AG10803 (cell line): ENCODE results near the gene NAV3.

Source experiments
- DNase-seq: peaks from one replicate; pipeline ENCODE4 v3.0.0; 2010; ENCODE audit warnings: low read depth
- H3K4me3 ChIP-seq: 2 replicates; pipeline ENCODE4 v1.5.1; 2011; ENCODE audit warnings: mild to moderate bottlenecking, low read length, control low read depth
- CTCF ChIP-seq: conservative IDR thresholded peaks from 2 replicates; pipeline ENCODE4 v1.5.1; 2011; ENCODE audit warnings: mild to moderate bottlenecking, low read length, control low read depth, inconsistent platforms

Gene NAV3

GRCh38 chr12:77830583-77831351, at the start of gene NAV3:
NAV3 (plus strand) TSS chr12:77830894; CDS start chr12:77831462, 568 bp downstream.
- peak; percentile 36 for DNase-seq
- TF ChIP-seq CTCF = no peak
- H3K4me3 ChIP-seq = no peak within 1 kb of the TSS

GRCh38 chr12:77782034-77782433, 48.7 kb upstream of the NAV3 start:
- no peak for TF ChIP-seq CTCF
- no peak for DNase-seq
- no peak overlapping the region for H3K4me3 ChIP-seq

- TF ChIP-seq CTCF = no peak
- no peak for DNase-seq
- no peak overlapping the region for H3K4me3 ChIP-seq
Observed at GRCh38 chr12:77782766-77783165, 47.9 kb upstream of the NAV3 start.

GRCh38 chr12:77785211-77785610, 45.5 kb upstream of the NAV3 start:
- H3K4me3 ChIP-seq = no peak overlapping the region
- DNase-seq = no peak
- TF ChIP-seq CTCF = no peak

- TF ChIP-seq CTCF = no peak
- H3K4me3 ChIP-seq = no peak overlapping the region
- DNase-seq = no peak
Observed at GRCh38 chr12:77786675-77787074, 44.0 kb upstream of the NAV3 start.

GRCh38 chr12:77788231-77789168, 42.2 kb upstream of the NAV3 start:
- TF ChIP-seq CTCF = no peak

More at GRCh38 chr12:77788231-77789168, 42.2 kb upstream of the NAV3 start:
- DNase-seq = no peak
- no peak overlapping the region for H3K4me3 ChIP-seq
